Germinal center (tissue), 1 donor: ENCODE measurements around the gene CYP26B1.
"Not testable (repeated sequence)": the region's sequence is repeated elsewhere in the genome, so short reads cannot be mapped to it uniquely, and the experiment has no call there.

ENCODE experiments used
- DNase-seq: peaks from one replicate; pipeline ENCODE4 v3.0.0; 2012; ENCODE audit warnings: mixed read lengths, low spot score

CYP26B1 gene

DNA sequence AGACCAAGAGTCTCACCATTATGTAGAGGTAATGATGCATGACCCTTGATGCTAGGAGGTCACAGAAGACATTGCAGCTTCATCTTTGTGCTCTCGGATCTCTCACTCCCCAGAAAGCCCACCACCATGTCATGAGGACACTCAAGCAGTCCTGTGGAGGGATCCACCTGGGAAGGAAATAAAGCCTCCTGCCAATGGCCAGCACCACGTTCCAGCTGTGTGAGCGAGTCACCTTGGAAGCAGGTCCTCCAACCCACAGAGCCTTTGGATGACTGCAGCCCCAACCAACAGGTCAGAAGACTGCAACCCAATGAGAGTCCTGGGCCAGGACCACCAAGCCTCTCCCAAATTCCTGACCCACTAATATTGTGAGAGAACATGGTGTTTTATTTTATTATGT, 38.4 kb downstream of the CYP26B1 start:
- DNase-seq: no peak

DNA sequence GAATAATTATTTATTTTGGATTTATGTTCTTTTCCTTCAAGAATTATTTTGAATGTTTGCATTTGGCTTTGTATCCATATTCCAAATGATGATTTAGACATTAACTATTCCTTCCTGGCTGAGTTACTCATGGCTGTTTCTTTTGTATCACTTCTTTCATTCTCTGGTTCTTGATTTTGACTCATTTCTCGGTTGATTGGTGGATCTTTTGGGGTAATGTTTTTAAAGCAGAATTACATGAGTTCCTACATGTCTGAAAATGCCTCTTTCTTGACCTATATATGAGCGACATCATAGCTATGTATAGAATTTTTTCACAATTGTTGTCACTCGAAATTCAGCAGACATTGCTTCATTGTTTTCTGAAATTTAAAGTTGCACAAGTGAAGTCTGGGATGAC, 39.5 kb downstream of the CYP26B1 start:
- no peak for DNase-seq

DNA sequence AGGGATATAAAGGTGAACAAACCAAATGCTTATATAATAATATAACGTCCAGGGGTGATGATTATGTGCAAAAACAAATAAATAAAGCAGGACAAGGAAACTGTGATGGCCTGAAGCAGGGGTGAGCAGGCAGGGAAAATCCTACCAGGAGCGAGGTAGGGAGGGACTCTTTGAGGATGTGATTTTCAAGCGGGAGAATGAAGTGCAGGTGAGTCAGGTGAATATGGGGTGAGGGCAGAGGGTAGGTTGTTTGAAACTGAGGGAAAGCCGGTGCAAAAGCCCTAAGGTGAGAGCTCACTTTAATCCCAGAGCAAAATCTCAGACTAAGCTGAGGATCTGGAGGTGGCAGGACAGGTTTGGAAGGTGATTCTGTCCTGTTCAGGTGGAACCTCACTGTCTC, 40.7 kb downstream of the CYP26B1 start:
- DNase-seq: no peak

DNA sequence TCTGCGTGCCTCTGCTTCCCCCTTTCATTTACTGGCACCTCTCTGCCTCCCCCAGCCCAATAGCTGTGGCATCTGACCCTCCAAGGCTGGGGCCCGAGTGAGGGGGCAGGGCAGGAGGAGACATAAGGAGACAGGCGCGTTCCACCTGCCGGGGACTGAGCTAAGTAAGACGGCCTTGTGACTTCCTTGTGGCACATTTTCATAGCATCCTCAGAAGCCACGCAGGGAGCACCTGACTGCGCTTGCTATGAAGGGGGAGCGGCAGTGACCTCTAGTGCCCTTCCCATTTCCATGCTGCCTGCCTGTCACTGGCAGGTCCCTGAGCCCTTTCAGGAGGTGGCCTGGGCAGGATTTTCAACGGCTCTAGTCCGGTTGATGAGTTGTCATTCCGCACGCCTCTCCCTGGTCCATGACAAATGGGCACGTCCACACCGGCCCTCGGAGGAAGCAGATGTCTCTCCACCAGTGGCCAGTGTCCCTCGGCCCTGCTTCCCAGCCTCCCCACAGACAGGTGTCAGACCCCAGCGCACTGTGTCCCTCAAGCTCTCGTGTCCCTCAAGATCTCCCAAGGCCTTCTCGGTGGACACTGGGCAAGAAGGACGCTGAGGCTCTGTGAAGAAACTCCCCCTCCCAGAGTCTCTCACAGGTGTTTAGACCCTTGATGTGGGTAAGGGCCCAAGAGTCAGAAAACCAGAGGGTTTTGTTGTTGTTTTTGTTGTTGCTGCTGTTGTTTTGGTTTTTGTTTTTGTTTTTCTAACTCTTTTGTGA, 42.7 kb downstream of the CYP26B1 start:
- DNase-seq: no peak

DNA sequence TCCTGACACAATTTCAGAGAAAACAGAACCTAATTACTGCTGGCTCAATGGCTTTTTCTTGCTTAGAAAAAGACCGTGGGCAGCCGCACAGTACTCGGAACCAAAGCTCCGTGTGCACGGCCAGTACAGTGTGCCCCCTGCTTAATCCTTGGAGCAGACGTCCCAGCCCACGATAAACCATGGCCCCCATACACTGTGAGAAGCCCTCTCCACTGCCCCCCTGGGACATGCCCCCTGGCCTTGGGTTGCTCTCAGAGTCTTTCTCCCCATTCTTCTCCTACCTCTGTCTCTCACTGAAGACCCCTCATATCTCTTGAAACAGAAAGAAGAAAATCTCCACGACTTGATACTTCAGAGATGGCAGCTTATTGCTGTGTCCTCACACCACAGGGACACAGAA, 44.0 kb downstream of the CYP26B1 start:
- no peak for DNase-seq

DNA sequence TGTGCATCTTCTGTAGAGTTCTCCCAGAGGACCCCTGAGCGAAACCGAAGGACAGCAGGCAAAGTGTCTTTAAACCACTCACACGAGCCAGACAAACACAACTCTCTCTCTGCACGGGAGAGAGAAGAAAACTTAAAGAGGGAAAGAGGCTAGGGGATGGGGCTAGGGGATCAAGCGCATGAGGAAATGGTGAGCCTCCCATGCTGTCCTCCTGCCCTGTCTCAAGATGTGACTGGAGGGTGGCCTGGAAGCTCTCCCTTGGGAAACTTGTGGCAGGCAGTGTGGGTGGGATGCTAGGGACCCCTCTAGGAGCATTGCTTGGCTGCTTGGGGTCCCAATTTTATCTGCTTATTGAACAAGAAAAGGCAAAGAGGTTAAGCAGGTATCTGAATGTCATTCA, 44.5 kb downstream of the CYP26B1 start:
- DNase-seq: no peak

DNA sequence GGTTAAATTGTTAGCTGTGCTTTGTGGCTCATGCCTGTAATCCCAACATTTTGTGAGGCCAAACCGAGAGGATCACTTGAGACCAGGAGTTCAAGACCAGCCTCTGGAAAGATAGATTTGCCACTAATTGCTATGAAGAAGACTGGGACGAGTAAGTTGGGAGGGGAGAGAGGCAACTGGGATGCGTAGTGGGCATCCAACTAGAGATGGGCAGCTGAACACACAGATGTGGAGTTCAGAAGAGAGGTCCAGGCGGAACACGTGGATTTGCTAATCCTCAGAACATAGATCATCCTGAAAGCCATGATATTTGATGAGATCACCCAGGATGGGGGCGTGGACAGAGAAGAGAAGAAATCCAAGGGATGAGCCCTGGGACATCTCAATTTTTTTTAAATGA, 48.7 kb downstream of the CYP26B1 start:
- DNase-seq: no peak

DNA sequence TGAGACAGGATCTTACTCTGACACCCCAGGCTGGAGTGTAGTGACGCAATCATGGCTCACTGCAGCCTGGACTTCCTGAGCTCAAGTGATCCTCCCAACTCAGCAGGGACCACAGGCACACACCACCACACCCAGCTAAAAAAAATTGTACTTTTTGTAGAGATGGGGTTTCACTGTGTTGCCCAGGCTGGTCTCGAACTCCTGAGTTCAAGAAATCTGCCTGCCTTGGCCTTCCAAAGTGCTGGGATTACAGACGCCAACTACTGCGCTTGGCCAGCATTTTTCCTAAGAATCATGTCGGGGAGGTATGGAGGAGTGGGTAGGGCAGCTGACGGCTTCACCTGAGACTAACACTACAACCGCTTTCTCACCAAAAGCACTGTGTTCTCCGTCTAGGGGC, 50.4 kb downstream of the CYP26B1 start:
- DNase-seq: no peak

DNA sequence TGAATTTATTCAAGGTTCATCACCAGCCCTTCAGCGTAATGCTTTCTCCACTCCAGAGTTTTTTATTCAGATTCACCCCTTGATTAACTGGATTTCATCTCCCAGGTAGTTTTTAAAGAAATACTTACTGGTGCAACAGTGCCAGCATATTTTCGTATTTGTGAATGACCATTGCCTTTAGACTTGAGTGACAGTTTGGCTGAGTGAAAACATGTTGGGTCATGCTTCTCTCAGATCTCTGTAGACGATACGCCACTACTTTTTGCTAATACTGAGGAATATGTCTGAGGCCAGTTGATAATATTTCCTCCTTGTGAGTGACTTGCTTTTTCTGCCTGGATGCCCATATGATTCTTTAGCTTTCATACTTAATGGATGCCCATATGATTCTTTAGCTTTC, 51.5 kb downstream of the CYP26B1 start:
- DNase-seq: no peak

DNA sequence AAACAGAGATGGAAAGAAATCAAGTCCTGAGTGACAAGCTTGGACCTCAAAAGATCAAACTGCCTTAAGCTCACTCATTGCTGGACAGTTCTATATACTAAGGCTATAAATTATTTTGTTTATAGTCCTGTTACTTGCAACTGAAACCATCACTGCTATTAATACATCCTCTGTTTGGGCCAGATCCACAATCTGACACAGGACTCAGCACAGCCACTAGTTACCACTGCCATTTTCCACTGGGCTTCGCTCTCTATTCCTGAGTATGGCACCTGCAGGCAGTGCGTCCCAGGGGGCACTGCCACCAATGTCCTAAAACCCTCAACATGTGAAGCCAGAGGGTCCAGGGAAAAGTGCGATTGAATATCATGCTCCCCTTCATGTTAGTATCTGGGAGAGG, 52.3 kb downstream of the CYP26B1 start:
- DNase-seq: no peak

DNA sequence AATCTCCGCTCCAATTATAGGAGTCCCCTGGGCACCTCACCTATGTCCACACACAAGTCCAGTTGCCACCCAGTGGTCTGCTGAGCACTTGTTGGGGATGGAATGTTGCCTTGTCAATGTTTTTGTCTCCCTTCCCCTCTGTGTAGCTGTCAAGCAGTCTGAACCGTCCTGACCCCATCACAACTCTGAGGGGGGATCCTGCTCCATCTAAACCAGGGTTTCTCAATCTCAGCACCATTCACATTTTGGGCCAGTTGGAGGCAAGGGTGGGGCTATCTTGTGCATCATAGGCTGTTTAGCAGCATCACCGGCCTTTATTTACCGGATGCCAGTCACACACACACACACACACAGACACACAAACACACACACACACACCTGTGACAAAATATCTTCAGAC, 53.0 kb downstream of the CYP26B1 start:
- no peak for DNase-seq

DNA sequence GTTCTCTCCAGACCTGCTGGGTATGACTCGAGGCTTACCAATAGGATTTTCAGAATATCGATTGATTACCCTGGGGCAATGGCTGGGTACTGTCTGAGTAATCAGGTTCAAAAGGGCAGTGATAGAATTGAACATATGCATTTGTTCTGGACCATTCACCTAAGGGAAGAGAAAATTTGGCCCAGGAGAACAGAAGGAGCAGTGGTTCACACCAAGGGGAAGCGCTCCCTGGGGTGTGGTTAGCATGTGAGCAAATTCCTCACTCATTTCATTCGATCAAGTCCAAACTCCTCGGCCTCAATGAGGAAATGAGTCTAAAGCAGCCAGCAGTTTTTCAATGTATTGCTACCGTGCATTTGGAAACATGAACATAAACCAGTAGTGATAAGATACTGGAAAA, 55.6 kb downstream of the CYP26B1 start:
- DNase-seq: no peak

DNA sequence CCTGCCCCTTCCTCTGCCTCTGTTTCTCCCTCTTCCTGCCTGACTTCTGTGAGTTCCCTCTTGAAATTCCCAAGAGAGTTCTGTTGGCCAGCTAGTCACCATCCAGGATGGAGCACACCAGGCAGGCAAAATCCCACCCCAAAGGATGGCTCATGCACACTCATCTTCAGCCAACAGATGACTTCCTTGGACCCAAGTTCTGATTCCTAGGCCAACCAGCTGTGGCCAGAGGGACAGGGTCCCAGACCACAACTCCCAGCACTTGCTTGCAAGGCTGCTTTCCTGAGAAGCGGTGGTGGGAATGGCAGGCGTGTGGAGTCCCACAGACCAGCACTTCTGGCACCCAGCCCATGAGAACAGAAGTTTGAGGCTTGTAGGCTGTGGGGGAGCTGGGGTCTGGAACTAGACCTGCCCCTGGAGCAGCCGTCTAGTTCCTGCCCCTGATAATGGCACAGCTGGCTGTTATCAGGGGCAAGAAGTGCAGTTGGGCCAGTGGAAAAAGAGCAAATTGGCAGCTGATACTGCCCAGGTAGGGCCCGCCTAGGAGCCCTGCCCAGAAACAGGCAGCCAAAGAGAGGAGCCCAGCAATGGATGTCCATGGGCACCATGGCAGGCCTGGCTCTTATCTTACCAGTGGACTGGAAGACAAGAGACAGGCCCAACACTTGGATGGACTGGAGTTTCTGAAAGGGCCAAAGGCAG, 56.7 kb downstream of the CYP26B1 start:
- no peak for DNase-seq

DNA sequence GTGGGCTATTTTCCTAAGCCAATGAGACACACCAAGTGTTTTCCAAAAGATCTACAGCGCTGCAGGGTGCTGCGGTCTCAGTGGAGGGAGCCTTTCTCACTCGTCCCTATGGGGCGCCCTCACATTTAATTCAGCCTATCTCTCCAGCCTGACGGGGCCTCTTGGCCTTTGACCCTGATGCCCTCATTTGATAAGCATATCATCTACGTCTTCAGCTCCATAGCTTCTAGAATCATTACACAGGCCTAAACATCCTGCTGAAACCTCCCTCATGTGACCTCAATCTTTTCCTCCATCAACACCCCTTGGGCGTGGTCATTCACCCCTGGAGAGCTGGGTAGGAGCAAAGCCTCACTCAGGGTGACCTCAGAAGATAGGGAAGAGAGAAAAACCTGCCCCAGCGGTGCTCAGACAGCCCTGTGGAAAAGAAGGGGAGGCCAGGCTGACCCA, 57.4 kb downstream of the CYP26B1 start:
- no peak for DNase-seq

DNA sequence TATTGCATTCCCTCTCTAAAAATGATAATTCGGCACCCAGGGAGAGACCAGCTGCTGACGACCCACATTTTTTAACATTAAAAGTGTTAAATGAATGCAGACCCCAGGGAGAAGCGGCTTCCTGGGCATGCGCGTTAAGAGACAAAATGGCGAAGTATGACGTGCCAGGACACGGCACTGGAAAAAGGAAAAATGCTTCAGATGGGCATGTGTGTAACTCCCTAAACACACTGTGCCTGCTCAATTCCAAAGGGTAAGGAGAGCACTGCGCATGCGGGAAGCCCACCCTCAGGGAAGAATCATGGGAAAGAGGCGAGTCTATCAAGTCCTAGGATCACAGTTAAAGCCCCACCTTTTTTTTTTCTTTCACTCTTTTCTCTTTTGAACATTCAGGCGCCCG, 58.1 kb downstream of the CYP26B1 start:
- DNase-seq: no peak

DNA sequence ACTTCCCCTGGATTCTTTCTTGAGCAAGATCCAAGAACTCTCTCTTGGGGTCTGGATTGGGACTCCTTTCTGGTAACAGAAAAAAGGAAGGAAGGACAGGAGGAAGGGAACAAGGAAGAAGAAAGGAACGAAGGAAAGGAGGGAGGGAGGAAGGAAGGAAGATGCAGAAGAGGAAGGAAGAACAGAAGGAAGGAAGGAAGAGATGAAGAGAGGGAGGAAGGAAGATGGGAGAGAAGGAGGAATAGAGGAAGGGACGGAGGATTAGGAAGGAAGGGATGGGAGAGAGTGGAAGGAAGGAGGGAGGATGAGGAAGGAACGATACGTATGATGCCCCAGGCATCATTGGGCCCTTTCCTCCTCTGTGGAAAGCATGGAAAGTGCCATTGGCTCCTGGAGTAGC, 58.6 kb downstream of the CYP26B1 start:
- no peak for DNase-seq

DNA sequence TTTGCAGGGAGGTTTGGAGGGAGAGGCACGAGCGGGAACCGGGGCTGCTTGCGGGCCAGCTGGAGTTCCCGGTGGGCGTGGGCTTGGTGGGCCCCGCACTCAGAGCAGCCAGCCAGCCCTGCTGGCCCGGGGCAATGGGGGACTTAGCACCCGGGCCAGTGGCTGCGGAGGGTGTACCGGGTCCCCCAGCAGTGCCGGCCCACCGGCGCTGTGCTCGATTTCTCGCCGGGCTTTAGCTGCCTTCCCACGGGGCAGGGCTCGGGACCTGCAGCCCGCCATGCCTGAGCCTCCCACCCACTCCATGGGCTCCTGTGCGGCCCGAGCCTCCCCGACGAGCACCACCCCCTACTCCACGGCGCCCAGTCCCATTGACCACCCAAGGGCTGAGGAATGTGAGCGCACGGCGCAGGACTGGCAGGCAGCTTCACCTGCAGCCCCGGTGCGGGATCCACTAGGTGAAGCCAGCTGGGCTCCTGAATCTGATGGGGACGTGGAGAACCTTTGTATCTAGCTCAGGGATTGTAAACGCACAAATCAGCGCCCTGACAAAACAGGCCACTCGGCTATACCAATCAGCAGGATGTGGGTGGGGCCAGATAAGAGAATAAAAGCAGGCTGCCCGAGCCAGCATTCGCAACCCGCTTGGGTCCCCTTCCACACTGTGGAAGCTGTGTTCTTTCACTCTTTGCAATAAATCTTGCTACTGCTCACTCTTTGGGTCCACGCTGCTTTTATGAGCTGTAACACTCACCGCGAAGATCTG, 60.6 kb downstream of the CYP26B1 start:
- not testable (repeated sequence) for DNase-seq

DNA sequence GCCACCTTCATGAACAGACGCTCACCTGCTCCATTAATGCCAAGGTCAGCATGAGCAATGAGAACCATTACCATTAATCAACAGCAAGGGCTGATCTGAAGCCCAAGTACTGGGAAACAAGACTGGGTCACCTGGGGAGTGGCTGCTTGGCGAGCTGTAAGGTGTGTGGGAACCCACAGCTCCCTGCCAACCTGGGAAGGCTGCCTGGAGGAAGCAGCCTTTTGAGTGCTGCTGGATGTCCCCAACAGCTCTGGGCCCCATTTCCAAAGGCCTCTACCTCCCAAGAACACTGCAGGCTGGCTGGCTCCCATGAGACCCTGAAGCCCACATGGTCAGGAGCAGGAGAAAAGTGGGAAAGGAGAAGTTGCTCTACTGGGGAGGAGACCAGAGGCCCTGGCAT, 62.1 kb downstream of the CYP26B1 start:
- no peak for DNase-seq

DNA sequence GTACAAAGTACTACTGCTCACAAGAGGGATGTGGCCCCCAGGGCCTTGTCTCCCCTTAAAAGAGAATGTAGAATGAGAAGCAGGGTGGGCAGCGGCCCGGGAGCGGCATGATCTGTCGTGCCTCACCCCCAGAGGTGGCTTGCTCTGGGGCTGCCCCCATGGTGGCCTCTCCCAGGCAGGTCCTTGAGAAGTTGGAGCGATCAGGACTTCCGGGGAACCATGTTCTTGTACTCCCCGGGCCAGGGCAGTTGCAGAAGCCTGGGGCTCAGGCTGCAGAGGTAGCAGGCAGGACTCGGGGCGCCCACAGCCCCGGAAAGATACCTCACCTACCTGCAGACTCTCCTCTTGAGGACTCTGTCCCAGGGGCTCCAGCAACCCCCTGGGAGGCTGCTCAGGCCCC, 62.6 kb downstream of the CYP26B1 start:
- DNase-seq: no peak

DNA sequence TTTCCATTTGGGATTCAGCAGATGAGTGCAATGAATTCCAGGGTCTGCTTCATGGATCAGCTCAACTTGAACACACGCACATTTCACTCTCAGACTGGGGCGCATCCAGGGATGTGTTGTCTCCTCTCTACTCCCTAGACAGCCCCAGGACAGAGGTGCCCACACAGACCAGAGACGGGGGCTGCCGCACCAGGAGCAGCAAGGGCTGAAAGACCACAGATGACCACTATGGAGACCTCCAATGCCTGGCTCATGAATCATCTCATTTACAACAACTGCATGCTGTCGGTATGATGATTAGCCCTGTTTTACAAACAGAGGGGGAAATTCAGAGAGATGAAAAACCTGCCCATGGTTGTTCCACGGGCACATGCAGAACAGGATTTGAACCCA, 63.1 kb downstream of the CYP26B1 start:
- no peak for DNase-seq

DNA sequence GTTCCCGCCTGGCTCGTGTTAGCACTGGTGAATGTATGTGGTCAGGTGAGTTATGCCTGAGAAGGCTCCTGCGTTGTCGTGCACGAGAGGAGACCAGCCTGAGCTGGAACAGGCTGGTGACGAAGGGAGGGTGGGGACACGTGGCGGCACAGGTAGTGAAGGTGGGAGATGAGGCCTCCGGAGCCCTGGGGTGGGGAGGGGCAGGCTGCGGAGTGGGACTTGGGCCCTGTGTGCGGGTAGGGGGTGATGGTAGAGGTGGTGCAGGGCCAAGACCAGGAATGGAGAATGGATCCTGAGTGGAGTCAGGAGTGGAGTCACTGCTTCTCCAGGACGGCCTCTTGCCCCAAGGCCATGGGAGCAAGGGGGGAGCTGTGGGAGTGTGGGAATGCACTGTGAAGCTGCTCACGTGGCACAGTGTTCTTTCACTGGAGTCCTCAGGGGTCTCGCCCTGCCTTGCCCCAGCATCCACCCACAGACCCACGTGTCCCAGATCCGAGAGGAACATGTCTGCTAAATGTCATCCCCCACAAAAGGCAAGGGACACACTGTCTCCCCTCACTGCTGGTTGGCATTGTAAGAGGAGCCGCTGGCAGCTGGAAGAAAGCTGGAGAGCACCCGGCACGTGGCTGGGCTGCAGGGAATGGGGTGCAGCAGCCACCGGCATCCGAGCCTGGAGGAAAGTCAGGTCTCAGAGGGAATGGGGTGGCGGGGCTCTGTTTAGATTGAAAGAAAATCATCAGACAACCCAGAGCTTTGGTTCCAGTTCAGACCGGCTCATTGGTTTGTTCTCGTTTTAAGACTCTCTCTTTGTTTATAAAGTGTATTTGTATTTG, 63.7 kb downstream of the CYP26B1 start:
- DNase-seq: no peak

DNA sequence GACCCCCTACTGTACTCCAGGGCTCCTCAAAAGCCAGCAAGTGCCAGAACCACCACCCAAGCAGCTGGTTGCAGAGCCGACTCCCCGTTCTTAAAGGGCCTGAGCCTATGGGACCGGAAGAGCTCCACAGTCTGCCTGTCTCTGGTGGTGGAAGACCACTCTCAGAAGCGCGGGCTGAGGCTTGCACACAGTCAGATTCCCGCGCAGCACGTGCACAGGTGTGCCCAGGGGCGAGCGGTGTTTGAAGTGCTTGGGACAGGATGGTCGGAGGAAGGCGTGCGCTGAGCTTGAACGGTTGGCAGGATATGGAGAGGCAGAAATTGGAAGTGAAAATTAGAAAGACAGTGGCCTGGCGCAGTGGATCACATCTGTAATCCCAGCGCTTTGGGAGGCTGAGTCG, 64.8 kb downstream of the CYP26B1 start:
- no peak for DNase-seq
